IMR-90 (cell line): ENCODE measurements around the gene CARD8.

Experiments used
- CEBPB ChIP-seq: IDR thresholded peaks from 2 replicates; pipeline ENCODE4 v1.6.1; 2012; ENCODE audit warnings: low read depth, low read length, improper control_type of control experiment
- POLR2A ChIP-seq: IDR thresholded peaks from 2 replicates; pipeline ENCODE4 v1.6.1; 2012; ENCODE audit warnings: mild to moderate bottlenecking, low read depth, low read length
- RAD21 ChIP-seq: IDR thresholded peaks from 2 replicates; pipeline ENCODE4 v1.6.1; 2012; ENCODE audit warnings: low read length, improper control_type of control experiment
- RFX5 ChIP-seq: IDR thresholded peaks from 2 replicates; pipeline ENCODE4 v1.8.0; 2012; ENCODE audit warnings: low read depth, mild to moderate bottlenecking, low read length, moderate library complexity
- TF ChIP-seq, protein P1 (sequence below): conservative IDR thresholded peaks from 2 replicates; pipeline ENCODE4 v1.5.1; 2012; ENCODE audit warnings: mild to moderate bottlenecking, low read depth, low read length, improper control_type of control experiment

DNA sequence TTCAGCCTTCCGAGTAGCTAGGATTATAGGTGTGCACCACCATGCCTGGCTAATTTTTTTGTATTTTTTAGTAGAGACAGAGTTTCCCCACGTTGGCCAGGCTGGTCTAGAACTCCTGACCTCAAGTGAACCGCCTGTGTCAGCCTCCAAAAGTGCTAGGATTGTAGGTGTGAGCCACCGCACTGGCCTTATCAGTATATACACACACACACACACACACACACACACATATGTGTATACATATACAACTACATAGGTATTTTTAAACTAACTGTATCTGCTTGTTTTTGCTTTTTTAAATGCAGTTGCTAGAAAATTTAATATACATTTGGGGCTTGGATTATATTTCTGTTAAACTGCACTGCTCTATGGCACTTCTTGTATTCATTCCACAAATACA lies 3.1 kb downstream of the CARD8 start:
- TF ChIP-seq, protein P1, sequence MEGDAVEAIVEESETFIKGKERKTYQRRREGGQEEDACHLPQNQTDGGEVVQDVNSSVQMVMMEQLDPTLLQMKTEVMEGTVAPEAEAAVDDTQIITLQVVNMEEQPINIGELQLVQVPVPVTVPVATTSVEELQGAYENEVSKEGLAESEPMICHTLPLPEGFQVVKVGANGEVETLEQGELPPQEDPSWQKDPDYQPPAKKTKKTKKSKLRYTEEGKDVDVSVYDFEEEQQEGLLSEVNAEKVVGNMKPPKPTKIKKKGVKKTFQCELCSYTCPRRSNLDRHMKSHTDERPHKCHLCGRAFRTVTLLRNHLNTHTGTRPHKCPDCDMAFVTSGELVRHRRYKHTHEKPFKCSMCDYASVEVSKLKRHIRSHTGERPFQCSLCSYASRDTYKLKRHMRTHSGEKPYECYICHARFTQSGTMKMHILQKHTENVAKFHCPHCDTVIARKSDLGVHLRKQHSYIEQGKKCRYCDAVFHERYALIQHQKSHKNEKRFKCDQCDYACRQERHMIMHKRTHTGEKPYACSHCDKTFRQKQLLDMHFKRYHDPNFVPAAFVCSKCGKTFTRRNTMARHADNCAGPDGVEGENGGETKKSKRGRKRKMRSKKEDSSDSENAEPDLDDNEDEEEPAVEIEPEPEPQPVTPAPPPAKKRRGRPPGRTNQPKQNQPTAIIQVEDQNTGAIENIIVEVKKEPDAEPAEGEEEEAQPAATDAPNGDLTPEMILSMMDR, result no peak
- no peak for TF ChIP-seq RAD21
- TF ChIP-seq CEBPB, result no peak
- no peak for TF ChIP-seq RFX5
- TF ChIP-seq POLR2A, result no peak
